Activated naive CD8-positive, alpha-beta T cell (primary cell): ENCODE data around the gene MTMR3.

Experiments used
- H3K27ac Mint-ChIP-seq: one replicate; pipeline ENCODE4 v1.8.0; 2021; ENCODE audit warnings: mixed read lengths
- H3K27me3 Mint-ChIP-seq: one replicate; pipeline ENCODE4 v1.8.0; 2021; ENCODE audit warnings: mixed read lengths
- H3K36me3 Mint-ChIP-seq: one replicate; pipeline ENCODE4 v1.8.0; 2021; ENCODE audit warnings: mixed read lengths
- H3K4me1 Mint-ChIP-seq: one replicate; pipeline ENCODE4 v1.8.0; 2021; ENCODE audit warnings: low read depth, mixed read lengths
- H3K4me3 Mint-ChIP-seq: one replicate; pipeline ENCODE4 v1.8.0; 2021; ENCODE audit warnings: mild to moderate bottlenecking, mixed read lengths
- H3K9me3 Mint-ChIP-seq: one replicate; pipeline ENCODE4 v1.8.0; 2021; ENCODE audit warnings: low read depth, mixed read lengths

MTMR3 gene

DNA sequence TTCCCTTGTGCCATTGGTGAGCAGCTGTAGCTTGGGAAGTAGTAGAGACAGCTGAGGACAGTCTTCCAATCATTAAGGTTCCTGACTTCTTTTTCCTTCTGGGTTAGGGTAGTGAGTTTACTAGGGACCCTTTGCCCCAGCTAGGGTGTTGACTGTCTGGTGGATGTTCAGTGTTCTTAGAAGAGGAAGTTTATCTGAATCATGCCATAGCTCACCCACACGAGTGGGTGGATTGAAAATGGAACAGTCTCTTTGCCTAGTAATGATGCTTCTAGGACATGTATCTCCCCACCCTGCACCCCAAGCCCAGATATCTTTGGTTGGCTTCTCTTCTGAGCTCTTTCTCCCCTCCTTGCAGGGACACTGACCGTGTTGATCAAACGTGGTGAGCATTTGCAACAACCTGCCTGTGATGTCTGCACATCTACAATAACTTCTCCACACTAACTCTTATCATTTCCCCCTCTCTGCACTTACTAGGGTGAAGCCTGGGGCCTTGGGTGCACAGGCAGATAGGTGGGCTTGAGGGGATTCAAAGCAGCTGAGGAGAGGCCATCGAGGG is 140.2 kb downstream of the MTMR3 start:
- H3K27me3 Mint-ChIP-seq, result no peaks in the 10 kb centered on the region
- H3K27ac Mint-ChIP-seq, result no peak overlapping the region
- no peak overlapping the region for H3K4me3 Mint-ChIP-seq
- no peaks in the 10 kb centered on the region for H3K9me3 Mint-ChIP-seq
- peaks cover 2% of the 10 kb centered on the region for H3K4me1 Mint-ChIP-seq
- peaks cover 18% of the 10 kb centered on the region for H3K36me3 Mint-ChIP-seq

DNA sequence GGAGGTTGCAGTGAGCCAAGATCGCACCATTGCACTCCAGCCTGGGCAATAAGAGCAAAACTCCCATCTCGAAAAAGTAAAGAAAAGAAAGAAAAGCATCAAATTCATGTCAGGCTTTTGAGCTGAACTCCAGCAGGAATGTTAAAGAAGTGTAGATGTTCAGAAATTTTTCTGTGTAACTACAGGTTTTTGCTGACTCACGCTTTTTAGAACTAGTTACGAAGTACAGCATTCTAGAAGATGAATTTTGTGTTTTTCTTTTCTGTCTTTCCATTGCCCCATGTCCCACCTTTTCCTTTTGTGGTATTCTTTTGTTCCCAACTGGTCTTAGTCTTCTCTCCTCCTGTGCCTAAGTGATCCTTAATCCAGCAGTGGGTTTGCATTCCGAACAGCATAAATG is 141.3 kb downstream of the MTMR3 start:
- H3K27ac Mint-ChIP-seq, result no peak overlapping the region
- H3K4me1 Mint-ChIP-seq, result peaks cover 2% of the 10 kb centered on the region
- H3K36me3 Mint-ChIP-seq, result peaks cover 16% of the 10 kb centered on the region
- no peak overlapping the region for H3K4me3 Mint-ChIP-seq
- no peaks in the 10 kb centered on the region for H3K27me3 Mint-ChIP-seq
- H3K9me3 Mint-ChIP-seq, result no peaks in the 10 kb centered on the region

DNA sequence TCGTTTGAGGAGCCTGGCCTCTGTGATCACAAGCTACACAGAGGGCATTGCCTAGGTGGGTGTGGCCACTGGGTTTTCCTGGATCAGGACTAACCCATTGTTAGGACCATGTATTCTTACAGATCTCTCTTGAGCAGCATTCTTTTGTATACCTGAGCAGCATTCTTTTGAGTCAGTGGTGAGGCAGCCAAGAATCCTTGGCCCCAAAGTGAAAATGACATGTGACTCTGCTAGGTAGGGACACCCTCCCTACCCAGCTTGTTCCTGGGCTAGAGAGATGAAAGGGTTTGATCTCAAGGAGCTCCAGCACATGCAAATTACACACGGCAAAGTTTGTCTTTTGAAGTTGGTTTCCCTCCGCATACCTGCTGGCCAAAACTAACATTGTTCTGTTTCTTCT is 142.2 kb downstream of the MTMR3 start:
- H3K27me3 Mint-ChIP-seq, result no peaks in the 10 kb centered on the region
- H3K36me3 Mint-ChIP-seq, result peaks cover 13% of the 10 kb centered on the region
- no peak overlapping the region for H3K27ac Mint-ChIP-seq
- H3K4me1 Mint-ChIP-seq, result peaks cover 2% of the 10 kb centered on the region
- no peaks in the 10 kb centered on the region for H3K9me3 Mint-ChIP-seq
- no peak overlapping the region for H3K4me3 Mint-ChIP-seq

DNA sequence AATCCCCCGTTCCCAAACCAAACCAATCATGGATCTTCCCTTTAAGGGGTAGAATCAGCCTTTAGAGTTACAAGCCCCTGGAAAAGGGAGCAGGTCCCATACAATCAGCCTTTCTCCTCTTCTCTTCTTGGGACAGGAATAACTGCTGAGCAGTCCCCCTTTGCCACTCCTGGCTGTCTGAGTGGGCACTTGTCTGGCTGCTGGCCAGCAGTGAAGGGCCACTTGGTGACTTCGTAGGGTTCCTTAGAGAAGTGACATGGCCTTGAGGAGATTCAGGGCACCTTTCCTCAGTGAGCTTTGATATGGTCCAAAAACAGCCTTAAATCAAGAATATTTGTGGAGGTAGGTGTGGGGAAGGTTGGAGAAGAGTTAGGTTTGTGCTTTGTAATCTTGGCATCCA is 143.8 kb downstream of the MTMR3 start:
- no peaks in the 10 kb centered on the region for H3K9me3 Mint-ChIP-seq
- H3K36me3 Mint-ChIP-seq, result peaks cover 13% of the 10 kb centered on the region
- peaks cover 2% of the 10 kb centered on the region for H3K4me1 Mint-ChIP-seq
- no peak overlapping the region for H3K27ac Mint-ChIP-seq
- H3K27me3 Mint-ChIP-seq, result no peaks in the 10 kb centered on the region
- no peak overlapping the region for H3K4me3 Mint-ChIP-seq

DNA sequence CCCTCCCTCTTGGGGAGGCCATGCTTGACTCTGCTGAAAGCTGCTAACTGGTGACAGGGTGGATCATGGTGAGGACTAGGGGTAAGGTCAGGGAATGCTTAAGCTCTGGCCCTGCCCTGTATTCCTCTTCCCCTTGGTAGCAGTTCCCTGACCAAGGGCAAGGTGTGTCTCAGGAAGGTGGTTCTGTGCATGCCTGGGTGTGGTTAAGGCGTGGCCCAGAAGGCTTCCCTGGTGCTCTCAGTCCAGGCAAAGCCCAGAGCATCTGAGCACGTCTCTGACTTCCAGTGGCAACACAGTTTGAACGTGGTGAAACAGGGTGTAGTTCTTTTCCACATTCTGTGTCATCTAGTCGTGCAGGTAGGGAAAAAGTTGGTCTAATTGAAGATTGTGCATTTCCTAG is 144.2 kb downstream of the MTMR3 start:
- H3K4me1 Mint-ChIP-seq, result peaks cover 2% of the 10 kb centered on the region
- no peaks in the 10 kb centered on the region for H3K27me3 Mint-ChIP-seq
- no peaks in the 10 kb centered on the region for H3K9me3 Mint-ChIP-seq
- H3K27ac Mint-ChIP-seq, result peak overlapping the region; percentile 4
- no peak overlapping the region for H3K4me3 Mint-ChIP-seq
- H3K36me3 Mint-ChIP-seq, result peaks cover 13% of the 10 kb centered on the region

DNA sequence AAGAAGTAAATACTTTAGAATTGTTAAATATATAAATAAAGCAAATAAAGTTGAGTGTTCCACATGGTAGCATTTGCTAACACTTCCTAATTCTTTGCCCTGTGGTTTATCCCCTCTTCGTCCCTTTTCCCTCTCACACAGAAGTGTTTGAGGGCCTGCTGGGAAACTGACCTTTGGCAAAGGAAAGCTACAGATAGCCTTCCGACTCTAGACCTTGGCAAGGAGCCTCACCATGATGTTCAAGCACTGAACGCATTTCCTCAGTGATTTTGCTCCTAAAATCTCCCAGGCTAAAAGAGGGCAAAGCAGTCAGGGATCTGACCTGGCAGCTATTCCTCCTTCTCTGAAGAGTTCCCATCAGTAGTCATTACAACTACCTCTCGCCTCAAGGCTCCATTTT is 144.8 kb downstream of the MTMR3 start:
- no peak overlapping the region for H3K4me3 Mint-ChIP-seq
- H3K9me3 Mint-ChIP-seq, result no peaks in the 10 kb centered on the region
- H3K27me3 Mint-ChIP-seq, result no peaks in the 10 kb centered on the region
- H3K27ac Mint-ChIP-seq, result no peak overlapping the region
- peaks cover 2% of the 10 kb centered on the region for H3K4me1 Mint-ChIP-seq
- peaks cover 13% of the 10 kb centered on the region for H3K36me3 Mint-ChIP-seq

DNA sequence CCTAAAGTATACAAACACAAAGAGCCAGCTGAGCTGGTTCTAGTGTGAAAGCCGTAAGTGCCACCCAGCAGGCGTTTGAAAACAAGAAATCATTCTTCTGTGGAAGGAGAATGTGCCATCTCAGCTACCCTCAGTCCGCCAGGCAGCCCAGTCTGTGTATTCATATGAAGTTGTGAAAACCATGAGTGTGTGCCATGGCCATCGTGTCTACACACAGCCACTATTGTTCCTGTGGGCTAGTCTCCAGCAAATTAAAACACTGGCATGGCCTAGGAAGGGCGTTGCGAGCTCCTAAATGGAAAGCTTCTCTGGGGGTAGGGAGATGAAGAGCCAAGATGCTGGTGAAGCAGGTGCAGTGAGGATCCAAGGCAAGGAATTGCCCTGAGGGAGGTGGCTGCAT is 145.8 kb downstream of the MTMR3 start:
- no peaks in the 10 kb centered on the region for H3K9me3 Mint-ChIP-seq
- H3K36me3 Mint-ChIP-seq, result peaks cover 9% of the 10 kb centered on the region
- peak overlapping the region; percentile 16 for H3K27ac Mint-ChIP-seq
- H3K27me3 Mint-ChIP-seq, result no peaks in the 10 kb centered on the region
- H3K4me3 Mint-ChIP-seq, result no peak overlapping the region
- H3K4me1 Mint-ChIP-seq, result no peaks in the 10 kb centered on the region

DNA sequence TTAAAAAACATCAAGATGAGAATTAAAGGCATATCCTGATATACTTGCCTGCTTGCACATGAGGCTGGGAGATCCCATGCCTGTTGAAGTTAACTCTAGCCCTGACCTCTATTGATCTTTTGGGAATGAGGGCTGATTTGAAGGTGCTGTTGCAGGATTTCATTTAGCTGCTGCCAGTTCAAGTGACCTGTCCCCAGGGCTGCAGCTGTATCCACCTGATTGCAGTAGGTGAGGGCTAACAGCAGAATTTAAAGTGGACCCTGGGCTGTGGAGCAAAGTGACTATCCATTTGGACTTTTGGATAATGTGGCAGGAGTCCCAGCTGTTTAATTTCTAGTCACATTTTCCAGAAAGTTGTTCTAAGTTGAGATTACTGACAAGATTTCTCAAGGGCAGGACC is 146.5 kb downstream of the MTMR3 start:
- peaks cover 7% of the 10 kb centered on the region for H3K36me3 Mint-ChIP-seq
- no peaks in the 10 kb centered on the region for H3K27me3 Mint-ChIP-seq
- no peak overlapping the region for H3K27ac Mint-ChIP-seq
- no peaks in the 10 kb centered on the region for H3K9me3 Mint-ChIP-seq
- H3K4me3 Mint-ChIP-seq, result no peak overlapping the region
- no peaks in the 10 kb centered on the region for H3K4me1 Mint-ChIP-seq

DNA sequence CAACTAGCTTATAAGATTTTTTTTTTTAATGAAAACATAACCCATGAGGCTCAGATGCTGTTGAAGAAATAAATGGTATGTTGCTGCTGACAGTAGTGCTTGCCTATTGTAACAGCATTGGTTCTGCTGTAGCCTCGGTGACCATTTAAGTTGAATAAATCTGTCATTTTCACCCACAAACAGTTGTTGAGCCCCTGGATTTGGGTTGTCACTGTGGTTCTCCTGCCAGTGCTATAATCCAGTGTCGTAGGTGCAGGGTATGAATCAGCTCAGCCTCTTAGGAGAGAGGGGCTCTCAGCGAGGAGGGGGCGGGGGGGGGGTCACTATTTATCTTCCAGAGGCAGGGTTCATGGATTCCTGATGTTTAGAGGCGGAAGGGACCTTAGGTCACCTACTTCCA is 147.4 kb downstream of the MTMR3 start:
- peaks cover 4% of the 10 kb centered on the region for H3K36me3 Mint-ChIP-seq
- H3K27ac Mint-ChIP-seq, result no peak overlapping the region
- no peaks in the 10 kb centered on the region for H3K27me3 Mint-ChIP-seq
- H3K4me3 Mint-ChIP-seq, result no peak overlapping the region
- H3K9me3 Mint-ChIP-seq, result no peaks in the 10 kb centered on the region
- no peaks in the 10 kb centered on the region for H3K4me1 Mint-ChIP-seq

DNA sequence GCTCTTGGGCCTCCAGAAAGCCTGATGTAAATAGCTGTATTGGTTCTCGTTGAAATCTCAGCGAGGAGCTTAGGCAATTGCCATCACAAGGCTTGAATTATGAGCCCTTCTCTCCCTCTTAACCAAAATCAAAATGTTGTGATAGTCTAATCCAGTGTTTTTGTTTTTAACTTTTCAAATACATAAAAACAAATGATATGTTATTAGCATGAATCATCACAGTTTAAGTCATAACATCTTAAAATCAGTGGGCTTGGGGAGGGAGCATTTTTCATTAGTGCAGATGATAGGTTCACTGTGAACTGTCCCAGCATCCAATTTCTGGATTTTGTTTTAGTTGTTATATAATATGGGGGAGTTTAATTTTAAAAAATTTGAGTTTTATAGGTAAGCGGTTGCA is 148.4 kb downstream of the MTMR3 start:
- Mint-ChIP-seq H3K36me3 (no peaks in the 10 kb centered on the region), H3K27ac (no peak overlapping the region), H3K27me3 (no peaks in the 10 kb centered on the region), H3K4me3 (no peak overlapping the region), H3K4me1 (no peaks in the 10 kb centered on the region), H3K9me3 (no peaks in the 10 kb centered on the region)

DNA sequence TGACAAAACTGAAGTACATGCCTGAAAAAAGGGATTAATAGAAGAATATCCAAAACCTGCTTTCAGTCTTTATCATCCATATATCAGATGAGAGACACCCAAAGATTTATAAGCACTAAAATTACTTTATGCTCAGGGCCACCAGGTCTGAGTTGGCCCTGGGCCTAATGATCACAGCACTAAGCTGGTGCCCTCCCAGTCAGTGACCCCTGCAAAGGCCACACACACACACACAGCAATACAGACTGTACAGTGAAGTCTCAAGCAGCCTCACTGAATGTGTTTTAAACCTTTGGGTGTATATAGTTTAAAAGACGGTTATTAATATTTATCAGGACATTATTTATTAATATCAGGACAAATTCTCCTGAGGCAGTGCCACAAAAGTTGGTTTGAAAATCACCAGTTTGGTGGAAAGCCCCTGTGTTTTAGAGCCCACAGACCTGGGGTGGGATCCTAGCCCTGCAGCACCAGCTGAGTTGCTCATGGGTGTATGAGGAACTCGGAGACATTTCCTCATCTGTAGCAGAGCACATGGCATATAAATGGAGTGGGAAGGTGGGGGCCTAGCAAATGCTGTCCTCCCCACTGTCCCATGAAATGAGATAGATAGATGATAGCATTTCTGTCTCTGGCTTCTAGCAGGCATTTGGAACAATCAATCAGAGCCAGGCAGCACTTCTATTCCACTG is 148.9 kb downstream of the MTMR3 start:
- Mint-ChIP-seq H3K4me3 (no peak overlapping the region), H3K36me3 (no peaks in the 10 kb centered on the region), H3K27ac (peak overlapping the region; percentile 61), H3K4me1 (no peaks in the 10 kb centered on the region), H3K27me3 (no peaks in the 10 kb centered on the region), H3K9me3 (no peaks in the 10 kb centered on the region)

DNA sequence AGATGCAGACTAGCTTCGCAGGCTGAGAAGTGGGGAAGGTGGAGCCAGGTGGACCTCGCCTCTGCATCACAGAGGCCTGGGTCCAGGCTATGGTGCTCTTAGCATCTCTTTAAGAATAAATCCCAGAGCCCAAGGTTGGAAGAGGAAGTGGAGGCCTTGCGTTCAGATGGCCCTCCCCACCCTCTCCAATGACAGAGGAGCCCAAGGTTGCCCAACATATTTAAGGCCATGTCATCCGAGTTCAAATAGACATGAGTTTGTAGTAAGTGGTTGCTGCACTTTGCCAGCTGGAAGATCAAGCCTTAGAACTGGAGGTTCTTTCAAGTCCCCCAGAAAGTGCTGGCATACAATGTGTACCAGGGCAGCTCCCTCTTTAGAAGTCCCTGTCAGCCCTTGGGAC is 150.2 kb downstream of the MTMR3 start:
- H3K4me1 Mint-ChIP-seq, result no peaks in the 10 kb centered on the region
- H3K36me3 Mint-ChIP-seq, result no peaks in the 10 kb centered on the region
- no peaks in the 10 kb centered on the region for H3K9me3 Mint-ChIP-seq
- H3K27ac Mint-ChIP-seq, result no peak overlapping the region
- no peak overlapping the region for H3K4me3 Mint-ChIP-seq
- H3K27me3 Mint-ChIP-seq, result no peaks in the 10 kb centered on the region

DNA sequence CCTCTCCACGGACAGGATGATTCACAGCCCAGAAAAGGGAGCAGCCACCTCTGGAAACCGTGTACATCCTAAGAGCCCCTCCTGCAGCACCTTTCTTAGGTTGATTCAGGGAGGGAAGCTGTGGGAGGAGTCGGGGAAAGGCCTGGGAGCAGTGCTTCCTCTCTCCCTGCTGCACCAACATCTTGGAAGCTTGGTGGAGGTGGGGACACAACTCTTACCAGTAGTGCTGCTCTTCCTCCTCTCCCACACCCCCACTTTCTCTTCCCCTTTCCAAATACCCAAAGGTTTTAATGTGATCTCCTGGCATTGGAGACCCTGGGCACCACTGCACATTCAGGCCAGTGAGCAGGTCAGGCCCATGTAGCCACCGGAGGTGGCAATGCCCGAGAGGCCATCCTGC is 150.9 kb downstream of the MTMR3 start:
- Mint-ChIP-seq H3K4me1 (no peaks in the 10 kb centered on the region), H3K36me3 (no peaks in the 10 kb centered on the region), H3K27ac (no peak overlapping the region), H3K4me3 (no peak overlapping the region), H3K9me3 (no peaks in the 10 kb centered on the region), H3K27me3 (no peaks in the 10 kb centered on the region)

DNA sequence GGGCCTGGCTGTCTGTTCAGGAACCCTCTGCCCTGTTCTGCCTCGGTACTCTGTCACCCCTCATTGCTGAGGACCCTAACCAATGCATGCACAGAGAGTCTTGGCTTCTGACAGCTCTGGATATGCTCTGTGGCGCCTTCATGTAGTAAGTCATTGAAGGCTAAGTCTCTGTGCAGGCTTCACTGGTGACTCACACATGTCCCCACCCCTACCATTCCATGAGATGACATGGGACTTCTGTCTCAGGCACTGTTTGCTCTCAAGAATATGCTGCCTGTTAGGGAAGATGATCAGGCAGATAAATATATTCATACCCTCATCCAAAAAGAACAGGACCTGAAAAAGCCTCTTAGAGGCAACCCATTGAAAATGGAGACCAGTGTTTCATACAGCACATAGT is 153.7 kb downstream of the MTMR3 start:
- no peak overlapping the region for H3K4me3 Mint-ChIP-seq
- no peaks in the 10 kb centered on the region for H3K36me3 Mint-ChIP-seq
- H3K4me1 Mint-ChIP-seq, result no peaks in the 10 kb centered on the region
- H3K27me3 Mint-ChIP-seq, result no peaks in the 10 kb centered on the region
- H3K27ac Mint-ChIP-seq, result no peak overlapping the region
- H3K9me3 Mint-ChIP-seq, result no peaks in the 10 kb centered on the region

DNA sequence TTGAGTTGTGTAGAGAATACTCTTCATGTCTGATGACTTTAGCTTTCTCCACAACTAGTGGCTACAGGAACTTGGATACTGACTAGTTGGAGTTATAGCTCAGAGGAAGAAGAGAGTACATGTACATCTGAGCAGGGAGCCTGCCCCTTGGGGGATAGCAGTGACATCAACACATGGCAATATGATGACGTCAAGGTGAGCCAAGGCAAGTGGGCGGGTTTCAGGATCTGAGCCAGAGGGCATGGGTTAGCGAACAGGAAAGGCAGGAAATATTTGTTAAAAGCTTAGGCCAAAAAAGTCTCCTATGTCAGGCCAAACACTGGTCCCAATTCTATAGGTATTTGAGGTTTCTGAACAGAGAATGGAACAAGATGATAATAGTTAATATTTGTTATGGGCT is 155.2 kb downstream of the MTMR3 start:
- Mint-ChIP-seq H3K36me3 (no peaks in the 10 kb centered on the region), H3K27me3 (peaks cover 1% of the 10 kb centered on the region), H3K27ac (no peak overlapping the region), H3K9me3 (no peaks in the 10 kb centered on the region), H3K4me1 (no peaks in the 10 kb centered on the region), H3K4me3 (no peak overlapping the region)
